Stimulated activated naive CD4-positive, alpha-beta T cell treated with Interleukin-2 at 50 U/mL for 16 hours (primary cell): Measurements from ENCODE around the gene FAM50A.
A peak's percentile ranks its signal among the peaks of the same experiment; 100 is the strongest.
"Not testable (repeated sequence)": the region's sequence is repeated elsewhere in the genome, so short reads cannot be mapped to it uniquely, and the experiment has no call there.

Experiments used
- DNase-seq: peaks from one replicate; lab custom pipeline; 2025; lab: John Stamatoyannopoulos, UW

The FAM50A gene

DNA sequence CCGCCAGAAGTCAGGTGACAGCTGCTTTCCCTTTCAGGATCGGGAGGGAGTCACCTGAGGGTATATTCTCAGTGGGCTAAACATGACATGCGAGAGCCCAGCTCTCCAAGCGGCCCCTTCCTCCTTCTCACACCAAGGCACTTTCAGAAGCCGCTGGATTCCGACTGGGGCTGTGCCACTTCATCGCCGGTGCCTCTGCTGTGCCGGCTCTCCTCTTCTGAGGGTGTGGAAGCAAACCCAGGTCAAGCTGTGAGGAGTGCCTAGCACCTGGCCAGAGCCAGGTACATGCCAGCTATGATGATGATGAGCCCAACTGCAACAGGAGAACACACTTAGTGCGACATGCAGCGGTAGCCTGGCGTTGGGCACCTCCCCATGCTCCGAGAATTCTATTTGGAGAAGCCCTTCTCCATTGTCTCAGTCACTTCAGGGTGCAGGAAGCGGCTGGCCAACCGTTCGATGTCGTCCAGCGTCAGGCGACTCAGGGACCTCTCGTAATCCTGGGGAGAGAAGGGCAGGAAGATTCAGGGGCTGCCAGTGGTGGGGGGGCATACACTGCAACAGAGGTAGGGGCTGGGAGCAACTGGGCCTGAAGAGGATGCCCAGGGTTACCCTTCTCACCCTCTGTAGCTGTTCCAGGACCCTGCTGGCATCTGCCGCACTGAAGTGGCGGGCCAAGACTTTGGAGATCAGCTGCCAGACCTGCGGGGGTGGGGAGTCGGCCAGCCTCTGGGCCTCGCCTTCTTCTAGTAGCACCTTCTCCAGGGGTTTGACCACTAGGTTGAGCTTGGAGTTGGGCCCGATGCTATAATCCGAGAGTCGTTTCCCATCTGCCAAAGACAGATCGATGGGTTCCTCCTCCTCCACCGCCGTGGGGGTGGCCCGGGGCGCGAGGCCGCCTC, 41.5 kb downstream of the FAM50A start:
- no peak for DNase-seq

DNA sequence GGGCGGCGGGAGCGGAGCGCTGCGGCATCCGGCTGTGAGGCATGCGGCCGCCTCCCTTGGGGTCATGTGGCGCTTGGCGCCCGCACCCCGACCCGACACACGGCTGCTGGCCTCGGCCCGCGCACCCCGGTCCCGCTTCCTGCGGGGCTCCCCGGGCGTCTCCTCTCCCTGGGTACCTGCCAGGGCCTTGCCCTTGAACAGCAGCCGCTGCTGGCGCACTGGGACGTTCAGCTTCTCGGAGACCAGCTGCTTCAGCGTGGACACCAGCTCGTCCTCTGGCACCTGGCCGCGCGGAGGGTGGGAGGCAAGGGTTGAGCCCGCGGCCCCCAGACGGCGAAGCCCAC, 42.1 kb downstream of the FAM50A start:
- peak; percentile 11 for DNase-seq

DNA sequence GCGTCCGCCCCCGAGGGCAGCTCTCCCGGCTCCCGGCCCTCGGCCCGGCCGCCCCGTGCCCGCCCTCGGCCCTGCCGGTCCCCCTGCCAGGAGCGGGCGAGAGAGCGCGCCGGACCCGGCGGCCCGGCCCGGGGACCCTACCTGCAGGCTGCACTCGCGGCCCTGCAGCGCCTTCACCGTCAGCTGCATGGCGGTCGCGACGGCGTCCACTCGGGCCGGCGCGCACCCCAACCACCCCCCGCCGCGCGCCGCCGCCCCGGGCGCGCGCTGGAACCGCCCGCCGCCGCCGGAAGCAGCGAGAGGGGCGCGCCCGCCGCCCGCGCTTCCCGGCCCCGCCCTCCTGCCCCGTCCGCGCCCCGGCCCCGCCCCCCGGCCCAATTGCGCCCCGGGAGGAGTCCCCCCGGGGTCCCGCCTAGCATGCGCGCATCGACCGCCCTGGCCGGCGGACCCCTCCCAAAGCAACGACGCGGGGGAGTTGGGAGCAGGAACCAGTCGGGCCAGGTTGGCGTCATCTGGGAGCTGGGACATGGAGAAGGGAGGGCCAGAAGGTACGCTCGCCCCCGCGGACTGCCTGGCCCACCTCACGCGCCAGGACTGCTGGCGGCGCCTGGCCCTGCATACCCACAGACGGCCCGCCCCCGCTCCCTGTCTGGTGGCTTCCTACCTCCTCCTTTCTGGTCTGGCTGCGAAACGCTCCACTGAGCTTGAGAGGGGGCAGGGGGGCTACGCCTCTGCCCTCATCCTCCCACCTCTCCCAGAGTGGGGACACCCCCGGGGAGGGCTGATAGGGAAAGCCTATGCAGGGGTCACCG, 42.7 kb downstream of the FAM50A start, which contains the start of gene UBL4A:
Gene UBL4A (minus strand): TSS at position 220 of the 812 bp plus-strand sequence. CDS start 31 bp downstream, at position 189.
- peak; percentile 34 for DNase-seq

DNA sequence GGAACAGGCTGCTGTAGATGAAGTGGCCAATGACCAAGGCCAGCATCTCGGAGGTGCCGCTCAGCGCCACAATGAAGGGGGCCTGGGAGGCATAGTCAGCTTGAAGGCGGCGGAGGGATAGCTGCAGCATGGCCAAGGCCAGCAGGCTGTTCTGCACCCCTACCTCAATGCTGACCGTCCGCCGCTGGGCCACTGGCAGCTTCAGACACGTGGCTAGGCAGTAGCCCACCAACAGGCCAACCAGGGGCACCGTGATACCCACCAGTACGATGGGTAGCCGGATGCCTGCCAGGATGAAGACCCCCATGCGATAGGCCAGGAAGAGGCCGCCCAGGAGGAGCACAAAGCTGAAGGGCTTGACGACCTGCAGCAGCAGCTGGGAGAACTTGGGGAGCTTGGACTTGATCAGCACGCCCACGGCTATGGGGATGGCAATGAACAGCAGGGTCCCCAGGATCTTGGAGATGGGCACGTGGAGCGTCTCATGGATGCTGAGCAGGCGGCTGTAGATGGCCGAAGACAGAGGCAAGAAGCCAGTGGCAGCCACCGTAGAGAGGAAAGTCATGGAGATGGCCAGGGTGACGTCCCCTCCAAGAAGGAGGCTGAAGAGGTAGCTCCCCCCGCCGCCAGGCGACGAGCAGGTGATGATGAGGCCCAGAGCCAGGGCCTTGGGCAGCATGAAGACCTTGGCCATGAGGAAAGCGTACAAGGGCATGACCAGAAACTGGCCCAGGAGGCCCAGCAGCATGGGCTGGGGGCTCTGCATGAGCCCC, 43.8 kb downstream of the FAM50A start:
- no peak for DNase-seq

DNA sequence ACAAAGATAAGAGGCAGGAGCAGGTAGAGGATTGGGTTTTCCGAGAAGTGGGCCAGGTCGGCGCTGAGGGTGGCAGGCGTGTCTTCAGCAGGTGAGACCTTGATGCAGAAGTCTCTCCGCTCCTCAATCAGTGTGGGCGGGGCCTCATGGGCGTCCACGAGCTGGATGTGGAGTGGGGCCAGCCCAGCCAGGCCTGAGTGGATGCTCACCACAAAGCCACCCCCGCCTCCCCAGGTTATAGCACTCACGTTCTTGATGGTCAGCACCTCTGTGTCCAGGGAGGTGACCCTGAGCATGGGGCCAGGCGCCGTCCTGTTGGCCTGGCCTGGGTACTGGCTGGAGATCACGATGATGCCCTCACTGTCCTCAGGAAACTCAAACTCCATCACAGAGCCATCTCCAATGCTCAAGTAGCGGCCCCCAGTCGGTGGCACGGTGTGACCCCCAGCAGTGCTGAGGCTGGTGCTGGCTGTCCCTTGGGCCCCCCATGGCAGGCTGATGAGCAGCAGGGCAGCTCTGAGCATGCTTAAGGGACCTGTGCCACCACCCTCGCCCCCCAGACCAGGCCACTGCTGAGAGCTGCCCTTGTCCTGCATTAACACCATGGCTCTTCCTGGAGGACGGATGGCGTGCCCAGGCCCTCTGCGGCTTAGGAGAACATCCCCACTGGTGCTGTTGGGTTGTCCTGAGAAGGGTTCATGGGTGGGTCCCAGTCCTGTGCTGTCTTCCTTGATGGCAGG, 44.6 kb downstream of the FAM50A start:
- no peak for DNase-seq

DNA sequence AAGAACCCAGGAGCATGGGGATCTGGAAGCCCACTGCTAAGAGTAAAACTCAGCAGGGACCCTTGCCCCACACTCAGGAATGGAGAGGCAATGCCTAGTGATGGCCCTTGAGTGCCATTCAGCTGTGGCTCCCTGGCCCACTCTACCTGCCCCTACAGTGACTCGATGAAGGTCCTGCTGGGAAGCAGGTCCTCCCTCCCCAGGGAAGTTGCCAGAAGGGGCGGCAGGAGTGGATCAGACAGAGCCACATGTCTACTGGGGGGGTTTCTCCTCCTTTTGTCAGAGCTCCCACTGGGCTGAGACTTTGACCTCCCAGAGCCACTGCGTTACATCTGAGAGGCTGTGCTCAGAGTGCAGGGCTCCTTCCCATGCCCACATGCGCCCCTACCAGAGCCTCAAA, 45.2 kb downstream of the FAM50A start:
- no peak for DNase-seq

DNA sequence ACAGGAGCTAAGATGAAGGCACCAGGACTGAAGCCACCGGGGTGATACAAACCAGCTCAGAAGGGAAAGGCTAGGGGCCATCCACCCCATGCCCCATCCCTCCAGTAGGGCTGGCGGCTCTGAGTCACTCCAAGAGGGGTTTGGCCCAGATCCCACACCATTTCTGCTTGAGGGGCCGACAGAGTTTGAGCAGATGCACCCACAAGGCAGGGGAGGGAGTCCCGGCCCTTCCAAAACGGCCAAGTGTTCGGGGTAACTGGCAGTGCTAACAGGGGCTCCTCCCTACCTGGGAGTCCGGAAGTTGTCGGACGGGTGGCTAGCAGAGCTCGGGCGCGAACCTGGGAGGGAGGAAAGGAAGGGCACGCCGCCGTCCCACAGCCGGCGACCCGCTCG, 46.1 kb downstream of the FAM50A start:
- peak; percentile 30 for DNase-seq

DNA sequence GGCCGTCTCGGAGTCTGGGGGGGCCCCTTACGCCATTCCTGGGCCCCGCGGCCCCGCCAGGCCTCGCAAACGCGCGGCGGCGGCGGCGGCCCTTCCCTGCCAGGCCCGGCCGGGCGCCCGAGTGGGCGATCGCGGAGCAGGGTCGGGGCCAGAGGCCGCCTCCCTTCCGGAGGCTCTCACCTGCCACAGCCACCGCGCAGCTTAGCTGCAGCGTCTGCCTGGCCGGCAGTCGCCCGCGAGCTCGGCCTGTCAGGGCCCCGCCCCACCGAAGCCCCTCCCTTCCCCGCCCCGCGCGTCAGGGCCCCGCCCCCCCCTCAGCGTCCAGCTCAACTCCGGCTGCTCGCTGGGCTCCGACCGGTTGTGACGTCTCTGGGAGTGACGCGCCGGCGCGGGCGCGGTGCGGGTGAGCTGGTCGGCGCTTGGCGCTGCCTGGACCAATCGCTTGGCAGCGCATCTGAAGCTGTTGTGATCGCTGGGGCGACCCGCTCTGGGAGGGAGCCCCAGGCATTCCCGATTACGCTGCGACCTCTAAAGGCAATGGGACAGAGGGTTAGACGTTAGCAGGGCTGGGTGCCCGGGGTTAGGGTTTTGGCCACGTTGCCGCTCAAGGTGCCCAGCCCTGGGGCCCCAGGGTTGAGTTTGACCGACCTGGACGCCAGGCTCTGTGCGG, 46.6 kb downstream of the FAM50A start, which contains the start of gene SLC10A3:
Gene SLC10A3 (minus strand): TSS at position 216 of the 670 bp plus-strand sequence. CDS start 1,689 bp downstream, outside the sequence.
- DNase-seq = peak; percentile 81

DNA sequence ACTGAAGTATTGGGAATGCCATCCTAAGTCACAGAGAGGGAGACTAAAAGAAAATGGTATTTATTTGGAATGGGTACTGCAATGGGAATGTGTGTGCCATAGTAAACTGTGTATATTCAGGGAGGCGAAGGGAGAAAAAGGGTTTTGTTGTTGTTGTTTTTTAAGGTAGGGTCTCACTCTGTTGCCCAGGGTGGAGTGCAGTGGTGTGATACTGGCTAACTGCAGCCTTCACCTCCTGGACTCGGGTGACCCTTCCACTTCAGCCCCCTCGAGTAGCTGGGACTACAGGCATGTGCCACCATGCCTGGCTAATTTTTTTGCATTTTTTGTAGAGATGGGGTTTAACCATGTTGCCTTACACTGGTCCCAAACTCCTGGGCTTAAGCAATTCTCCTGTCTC, 50.8 kb downstream of the FAM50A start:
- DNase-seq = no peak

DNA sequence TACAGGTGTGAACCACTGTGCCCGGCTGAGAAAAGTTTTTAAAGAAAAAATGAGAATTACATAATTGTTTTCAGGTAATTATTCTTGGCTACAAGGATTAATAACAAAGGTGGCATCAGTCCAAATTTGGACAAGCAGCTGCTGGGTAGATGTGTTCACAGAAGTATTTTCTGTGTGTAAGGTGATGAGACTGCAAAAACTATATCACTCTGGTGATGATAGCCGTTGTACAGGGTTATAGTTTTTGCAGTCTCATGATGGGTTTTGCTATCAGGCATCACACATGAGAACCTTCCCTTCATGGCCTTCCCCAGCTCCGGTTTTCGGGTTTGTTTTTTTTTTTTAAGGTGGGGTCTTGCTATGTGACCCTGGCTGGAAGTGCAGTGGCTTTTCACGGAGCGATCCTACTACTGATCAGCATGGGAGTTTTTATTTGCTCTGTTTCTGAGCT, 51.6 kb downstream of the FAM50A start:
- DNase-seq = no peak

DNA sequence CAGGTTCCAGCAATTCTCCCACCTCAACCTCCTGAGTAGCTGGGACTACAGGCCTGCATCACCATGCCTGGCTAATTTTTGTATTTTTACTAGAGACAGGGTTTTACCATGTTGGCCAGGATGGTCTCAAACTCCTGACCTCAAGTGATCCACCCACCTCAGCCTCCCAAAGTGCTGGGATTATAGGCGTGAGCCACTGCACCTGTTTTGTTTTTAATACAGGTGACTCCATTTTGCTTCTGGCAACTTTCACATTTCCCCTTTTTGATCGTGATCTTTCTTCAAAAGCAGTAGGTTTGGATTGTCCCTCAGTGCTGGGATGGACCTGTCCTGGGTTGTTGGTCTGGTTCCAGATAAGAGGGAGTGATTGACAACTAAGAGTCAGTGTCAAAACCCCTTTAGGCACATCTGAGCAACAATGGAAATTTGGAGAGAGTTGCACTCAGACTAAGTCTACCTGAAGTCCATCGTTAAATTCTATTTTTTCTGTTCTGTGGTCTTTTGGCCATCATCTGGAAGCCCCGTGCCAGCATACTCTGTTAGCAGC, 52.7 kb downstream of the FAM50A start:
- not testable (repeated sequence) for DNase-seq
